CD4-positive, alpha-beta memory T cell (primary cell): ENCODE data around the gene LSM7. TPM values are rescaled to one million over a fixed set of nuclear protein-coding genes. Genes with fewer than 3 reads are reported as not detected.

Source experiments
- CTCF ChIA-PET: fragments of 350-600 bp; sonication (Branson Sonifier 250); formaldehyde crosslinking; loops from one replicate; lab custom pipeline; 2021; ENCODE audit warnings: inconsistent platforms; ENCODE audit not compliant: partially characterized antibody; lab: Charles Lee
- POLR2A ChIA-PET: fragments of 350-600 bp; sonication (Branson Sonifier 250); formaldehyde crosslinking; loops from one replicate; lab custom pipeline; 2021; ENCODE audit not compliant: partially characterized antibody; lab: Charles Lee
- DNase-seq, 5 donors: peaks; one replicate each; pipeline versions ENCODE4 v3.0.0 to v3.0.0-alpha.2; 2020 to 2022; ENCODE audit warnings: mixed read lengths in 1 of 5
- H3K27ac ChIP-seq: one replicate; pipeline ENCODE4 v1.7.0; 2013; ENCODE audit warnings: low read depth, low read length
- H3K27me3 ChIP-seq: 2 replicates; pipeline ENCODE4 v1.7.0; 2013; ENCODE audit warnings: mild to moderate bottlenecking, low read length, moderate library complexity; ENCODE audit not compliant: insufficient read depth
- H3K36me3 ChIP-seq: 2 replicates; pipeline ENCODE4 v1.7.0; 2013; ENCODE audit warnings: mild to moderate bottlenecking, low read length, moderate library complexity; ENCODE audit not compliant: insufficient read depth
- H3K4me1 ChIP-seq: 2 replicates; pipeline ENCODE4 v1.7.0; 2013; ENCODE audit warnings: mild to moderate bottlenecking, low read length, moderate library complexity; ENCODE audit not compliant: insufficient read depth
- H3K4me3 ChIP-seq, 2 donors: one replicate each; pipeline ENCODE4 v1.7.0; 2013; ENCODE audit warnings: low read length in 2 of 2, mild to moderate bottlenecking in 1 of 2
- H3K9me3 ChIP-seq, 2 donors: one replicate each; pipeline ENCODE4 v1.7.0; 2013; ENCODE audit warnings: low read length in 2 of 2, control low read depth in 1 of 2; ENCODE audit not compliant: control insufficient read depth in 1 of 2
- H3K27ac Mint-ChIP-seq, 7 donors: one replicate each; pipeline ENCODE4 v1.8.0; 2020 to 2021; ENCODE audit warnings: mixed read lengths in 7 of 7, mild to moderate bottlenecking in 6 of 7, inconsistent platforms in 3 of 7, moderate library complexity in 3 of 7
- H3K27me3 Mint-ChIP-seq, 2 donors: one replicate each; pipeline ENCODE4 v1.8.0; 2020 to 2021; ENCODE audit warnings: mixed read lengths in 2 of 2
- H3K36me3 Mint-ChIP-seq, 2 donors: one replicate each; pipeline ENCODE4 v1.8.0; 2020 to 2021; ENCODE audit warnings: mixed read lengths in 2 of 2, inconsistent platforms in 1 of 2, mild to moderate bottlenecking in 1 of 2
- H3K4me1 Mint-ChIP-seq, 4 donors: one replicate each; pipeline ENCODE4 v1.8.0; 2020 to 2021; ENCODE audit warnings: mixed read lengths in 4 of 4, mild to moderate bottlenecking in 1 of 4
- H3K4me3 Mint-ChIP-seq, 8 donors: one replicate each; pipeline ENCODE4 v1.8.0; 2020 to 2021; ENCODE audit warnings: mixed read lengths in 8 of 8, mild to moderate bottlenecking in 7 of 8, moderate library complexity in 6 of 8, inconsistent platforms in 3 of 8
- H3K9me3 Mint-ChIP-seq, 8 donors: one replicate each; pipeline ENCODE4 v1.8.0; 2020 to 2021; ENCODE audit warnings: mixed read lengths in 8 of 8, mild to moderate bottlenecking in 5 of 8, inconsistent platforms in 3 of 8, moderate library complexity in 1 of 8
- intact Hi-C: fragments of 100-400 bp; cut with micrococcal nuclease; formaldehyde crosslinking; loops from one replicate; pipeline ENCODE4 v1.15.1; 2023
- polyA plus RNA-seq, 2 donors: library from polyadenylated mRNA; unstranded; fragments of 300-500 nt; fragmentation: Illumina TruSeq; gene quantifications; one replicate each; pipeline ENCODE4 v1.2.3, GENCODE V29; 2021
- total RNA-seq, 2 experiments: library from RNA; stranded (reverse); gene quantifications; one replicate each; pipeline ENCODE4 v1.2.3, GENCODE V29; 2021

LSM7 gene
- total and polyA plus RNA-seq, 4 experiments from 2014 or later, result 107 to 171 (median 137) TPM

DNA sequence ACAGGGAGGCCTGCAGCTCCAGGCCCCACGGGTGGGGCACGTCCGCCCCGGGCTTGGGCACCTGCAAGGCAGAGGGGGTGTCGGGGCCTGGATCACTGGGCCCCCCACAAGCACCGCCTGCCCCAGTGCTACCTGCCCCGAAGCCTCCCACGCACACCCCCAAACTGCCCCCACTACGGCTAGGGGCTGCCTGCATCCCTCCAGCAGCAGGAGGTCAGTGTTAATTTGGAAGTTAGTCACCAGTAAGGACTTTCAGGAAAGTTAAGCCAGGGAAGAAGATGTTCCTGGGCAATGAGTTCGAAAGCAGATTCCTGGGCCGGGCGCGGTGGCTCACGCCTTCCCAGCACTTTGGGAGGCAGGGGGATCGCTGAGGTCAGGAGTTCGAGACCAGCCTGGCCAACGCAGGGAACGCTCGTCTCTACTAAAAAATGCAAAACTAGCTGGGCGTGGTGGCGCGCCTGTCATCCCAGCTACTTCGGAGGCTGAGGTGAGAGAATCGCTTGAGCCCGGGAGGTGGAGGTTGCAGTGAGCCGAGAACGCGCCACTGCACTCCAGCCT is 51.9 kb downstream of the LSM7 start:
- Histone ChIP-seq H3K9me3 (no peaks in the 10 kb centered on the region), H3K4me3 (no peak overlapping the region), H3K4me1 (peaks cover 32% of the 10 kb centered on the region), H3K27ac (no peak overlapping the region), H3K36me3 (peaks cover 11% of the 10 kb centered on the region), H3K27me3 (no peaks in the 10 kb centered on the region)
- Mint-ChIP-seq H3K36me3 (peaks cover 14 to 23% of the 10 kb centered on the region in 2 donors), H3K27ac (peak overlapping the region in 2 of 7 donors; percentile 51 to 85), H3K9me3 (peaks cover 0 to 18% (median 0%) of the 10 kb centered on the region in 8 donors), H3K4me1 (peaks cover 22 to 37% (median 29%) of the 10 kb centered on the region in 4 donors), H3K4me3 (no peak overlapping the region), H3K27me3 (no peaks in the 10 kb centered on the region)
- intact Hi-C loops, result no loop called here
- DNase-seq, result no peak
- ChIA-PET CTCF (interaction anchor here (0.7 to 7.1 kb wide), 5 partner anchors 9 to 121 kb away, joined by 3 to 81 read pairs (median 3); no protein-coding TSS in a partner anchor), POLR2A (interaction anchor here (0.9 to 13.8 kb wide), 8 partner anchors 12 to 200 kb away, joined by 3 to 251 read pairs (median 8); partner anchors contain the start of genes AMH, GADD45B, JSRP1 and PLEKHJ1)

GRCh38 chr19:2275588-2276428 is 52.6 kb downstream of the LSM7 start:
- Histone ChIP-seq H3K4me1 (peaks cover 36% of the 10 kb centered on the region), H3K4me3 (no peak overlapping the region), H3K9me3 (no peaks in the 10 kb centered on the region), H3K36me3 (peaks cover 14% of the 10 kb centered on the region), H3K27ac (no peak overlapping the region), H3K27me3 (no peaks in the 10 kb centered on the region)
- intact Hi-C loops, result no loop called here
- H3K9me3 Mint-ChIP-seq, result peaks cover 0 to 22% (median 0%) of the 10 kb centered on the region in 8 donors
- ChIA-PET CTCF (interaction anchor here (1.1 to 7.1 kb wide), 10 partner anchors 13 to 124 kb away, joined by 3 to 81 read pairs (median 16); partner anchors contain the start of genes AP3D1 and PLEKHJ1), POLR2A (interaction anchor here (0.8 to 13.8 kb wide), 11 partner anchors 12 to 345 kb away, joined by 3 to 251 read pairs (median 11); partner anchors contain the start of genes AMH, GADD45B, JSRP1 and PLEKHJ1)
- no peak overlapping the region for H3K4me3 Mint-ChIP-seq
- peaks cover 16 to 25% of the 10 kb centered on the region in 2 donors for H3K36me3 Mint-ChIP-seq
- DNase-seq, result peak in 1 of 5 donors; percentile 43
- peak overlapping the region in 1 of 7 donors; percentile 99 for H3K27ac Mint-ChIP-seq
- peaks cover 23 to 40% (median 31%) of the 10 kb centered on the region in 4 donors for H3K4me1 Mint-ChIP-seq
- H3K27me3 Mint-ChIP-seq, result no peaks in the 10 kb centered on the region

DNA sequence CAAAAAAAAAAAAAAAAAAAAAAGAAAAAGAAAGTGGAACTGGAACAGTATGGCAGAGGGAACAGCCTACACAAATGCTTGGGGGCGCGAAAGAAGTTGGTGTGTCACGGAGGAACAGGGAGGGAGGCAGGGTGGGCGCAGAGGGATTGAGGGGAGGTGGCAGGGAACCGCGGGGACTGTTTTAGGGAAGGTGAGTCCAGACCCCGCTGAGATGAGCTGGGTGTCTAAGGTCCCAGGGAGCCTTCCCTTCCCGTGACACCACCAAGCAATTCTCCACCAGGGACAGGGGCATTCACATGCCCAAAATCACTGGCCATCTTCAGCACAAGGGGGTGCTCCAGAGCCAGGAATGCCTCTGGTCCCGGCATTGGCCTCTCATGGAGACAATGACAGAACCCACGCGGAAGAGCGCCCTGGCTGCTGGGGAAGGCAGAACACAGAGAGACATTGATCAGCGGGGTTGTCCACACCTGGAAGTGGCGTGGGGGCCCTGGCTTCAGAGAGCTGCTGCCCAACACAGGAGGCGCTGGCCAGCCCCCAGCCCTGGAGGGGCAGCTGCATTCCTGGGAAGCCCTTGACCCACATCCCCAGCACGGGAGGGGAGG is 53.4 kb downstream of the LSM7 start:
- Mint-ChIP-seq H3K4me3 (peak overlapping the region in 6 of 8 donors; percentile 11 to 62 (median 52)), H3K9me3 (peaks cover 0 to 22% (median 0%) of the 10 kb centered on the region in 8 donors), H3K4me1 (peaks cover 23 to 40% (median 31%) of the 10 kb centered on the region in 4 donors), H3K27ac (peak overlapping the region; percentile 1 to 99 (median 74)), H3K36me3 (peaks cover 16 to 26% of the 10 kb centered on the region in 2 donors), H3K27me3 (no peaks in the 10 kb centered on the region)
- Histone ChIP-seq H3K4me3 (no peak overlapping the region), H3K4me1 (peaks cover 36% of the 10 kb centered on the region), H3K27me3 (no peaks in the 10 kb centered on the region), H3K9me3 (no peaks in the 10 kb centered on the region), H3K27ac (no peak overlapping the region), H3K36me3 (peaks cover 14% of the 10 kb centered on the region)
- peak; percentile 50 to 59 (median 54) for DNase-seq
- ChIA-PET CTCF (interaction anchor here (0.6 to 7.1 kb wide), 18 partner anchors 8 to 345 kb away, joined by 3 to 81 read pairs (median 6); partner anchors contain the start of genes AP3D1, PLEKHJ1 and TIMM13), POLR2A (interaction anchor here (0.6 to 13.8 kb wide), 16 partner anchors 13 to 366 kb away, joined by 3 to 251 read pairs (median 7); partner anchors contain the start of genes AMH, GADD45B, JSRP1 and LSM7)
- intact Hi-C loops, result loop anchor here (5.0 kb wide), 1 partner anchor 52 kb away; the partner anchor contains the start of genes LSM7 and SPPL2B

- H3K36me3 ChIP-seq, result peaks cover 14% of the 10 kb centered on the region
- H3K36me3 Mint-ChIP-seq, result peaks cover 16 to 33% of the 10 kb centered on the region in 2 donors
- POLR2A ChIA-PET, result interaction anchor here (0.6 to 13.8 kb wide), 17 partner anchors 11 to 367 kb away, joined by 3 to 251 read pairs (median 5); partner anchors contain the start of genes AMH, GADD45B, JSRP1 and LMNB2
Observed at GRCh38 chr19:2274185-2274711, 54.1 kb downstream of the LSM7 start.

GRCh38 chr19:2273356-2274184 is 54.8 kb downstream of the LSM7 start:
- Mint-ChIP-seq H3K27ac (peak overlapping the region; percentile 64 to 99 (median 86)), H3K9me3 (peaks cover 0 to 28% (median 0%) of the 10 kb centered on the region in 8 donors), H3K4me1 (peaks cover 23 to 51% (median 32%) of the 10 kb centered on the region in 4 donors), H3K27me3 (no peaks in the 10 kb centered on the region), H3K36me3 (peaks cover 16 to 36% of the 10 kb centered on the region in 2 donors), H3K4me3 (peak overlapping the region; percentile 40 to 79 (median 78))
- peaks cover 40% of the 10 kb centered on the region for H3K4me1 ChIP-seq
- H3K9me3 ChIP-seq, result no peaks in the 10 kb centered on the region
- POLR2A ChIA-PET, result interaction anchor here (0.9 to 13.8 kb wide), 15 partner anchors 12 to 229 kb away, joined by 3 to 251 read pairs (median 9); partner anchors contain the start of genes AMH, GADD45B, JSRP1 and LMNB2
- H3K4me3 ChIP-seq, result peak overlapping the region in 1 of 2 donors; percentile 41
- peak overlapping the region; percentile 58 for H3K27ac ChIP-seq
- intact Hi-C loops, result loop anchor here (1.0 to 5.0 kb wide), 4 partner anchors 15 to 117 kb away; partner anchors contain the start of genes LSM7, PLEKHJ1, SF3A2 and SPPL2B
- DNase-seq, result peak; percentile 70 to 82 (median 74)
- peaks cover 14% of the 10 kb centered on the region for H3K36me3 ChIP-seq
- no peaks in the 10 kb centered on the region for H3K27me3 ChIP-seq
- CTCF ChIA-PET, result interaction anchor here (1.0 to 7.1 kb wide), 15 partner anchors 10 to 306 kb away, joined by 3 to 81 read pairs (median 9); partner anchors contain the start of genes PLEKHJ1 and TIMM13

More at GRCh38 chr19:2274185-2274711, 54.1 kb downstream of the LSM7 start:
- intact Hi-C loops, result loop anchor here (5.0 kb wide), 1 partner anchor 53 kb away; the partner anchor contains the start of genes LSM7 and SPPL2B
- CTCF ChIA-PET, result interaction anchor here (0.6 to 7.1 kb wide), 21 partner anchors 9 to 346 kb away, joined by 3 to 81 read pairs (median 5); partner anchors contain the start of genes AP3D1, PLEKHJ1 and TIMM13
- H3K4me1 ChIP-seq, result peaks cover 36% of the 10 kb centered on the region
- Mint-ChIP-seq H3K4me3 (peak overlapping the region in 6 of 8 donors; percentile 36 to 70 (median 54)), H3K4me1 (peaks cover 23 to 44% (median 31%) of the 10 kb centered on the region in 4 donors), H3K27me3 (no peaks in the 10 kb centered on the region), H3K27ac (peak overlapping the region; percentile 29 to 99 (median 86)), H3K9me3 (peaks cover 0 to 27% (median 0%) of the 10 kb centered on the region in 8 donors)
- H3K4me3 ChIP-seq, result peak overlapping the region in 1 of 2 donors; percentile 41
- peak overlapping the region; percentile 58 for H3K27ac ChIP-seq
- no peaks in the 10 kb centered on the region for H3K9me3 ChIP-seq
- peak in 1 of 5 donors; percentile 42 for DNase-seq
- no peaks in the 10 kb centered on the region for H3K27me3 ChIP-seq
